HUES48 (cell line): Measurements from ENCODE around the gene ATP1A4.

Experiments
- H3K27ac ChIP-seq: one replicate; pipeline ENCODE4 v1.7.0; 2013; ENCODE audit warnings: low read depth, low read length, inconsistent platforms
- H3K27me3 ChIP-seq: 2 replicates; pipeline ENCODE4 v1.6.1; 2013; ENCODE audit warnings: mild to moderate bottlenecking, low read length; ENCODE audit not compliant: control insufficient read depth, insufficient read depth
- H3K36me3 ChIP-seq: 2 replicates; pipeline ENCODE4 v1.6.1; 2013; ENCODE audit warnings: low read length; ENCODE audit not compliant: control insufficient read depth, insufficient read depth
- H3K4me1 ChIP-seq: 2 replicates; pipeline ENCODE4 v1.6.1; 2013; ENCODE audit warnings: mild to moderate bottlenecking, low read length; ENCODE audit not compliant: control insufficient read depth, insufficient read depth
- H3K4me3 ChIP-seq: 2 replicates; pipeline ENCODE4 v1.5.1; 2013; ENCODE audit warnings: mild to moderate bottlenecking, low read depth, low read length
- H3K9ac ChIP-seq: 2 replicates; pipeline ENCODE4 v1.6.1; 2013; ENCODE audit warnings: mild to moderate bottlenecking, low read depth, low read length, moderate library complexity
- H3K9me3 ChIP-seq: 2 replicates; pipeline ENCODE4 v1.6.1; 2013; ENCODE audit warnings: low read length; ENCODE audit not compliant: control insufficient read depth, insufficient read depth

The ATP1A4 gene

GRCh38 chr1:160131803-160132565 lies 19.4 kb upstream of the ATP1A4 start:
- no peak overlapping the region for H3K27ac ChIP-seq
- H3K9me3 ChIP-seq: no peaks in the 10 kb centered on the region
- no peaks in the 10 kb centered on the region for H3K27me3 ChIP-seq
- H3K36me3 ChIP-seq: peaks cover 72% of the 10 kb centered on the region
- H3K4me1 ChIP-seq: no peaks in the 10 kb centered on the region
- H3K4me3 ChIP-seq: no peak overlapping the region
- H3K9ac ChIP-seq: no peak overlapping the region

- no peak overlapping the region for H3K9ac ChIP-seq
- peaks cover 63% of the 10 kb centered on the region for H3K36me3 ChIP-seq
- no peak overlapping the region for H3K27ac ChIP-seq
- H3K27me3 ChIP-seq: no peaks in the 10 kb centered on the region
- no peak overlapping the region for H3K4me3 ChIP-seq
- no peaks in the 10 kb centered on the region for H3K4me1 ChIP-seq
- H3K9me3 ChIP-seq: no peaks in the 10 kb centered on the region
Observed at GRCh38 chr1:160133990-160134770, 17.2 kb upstream of the ATP1A4 start.

DNA sequence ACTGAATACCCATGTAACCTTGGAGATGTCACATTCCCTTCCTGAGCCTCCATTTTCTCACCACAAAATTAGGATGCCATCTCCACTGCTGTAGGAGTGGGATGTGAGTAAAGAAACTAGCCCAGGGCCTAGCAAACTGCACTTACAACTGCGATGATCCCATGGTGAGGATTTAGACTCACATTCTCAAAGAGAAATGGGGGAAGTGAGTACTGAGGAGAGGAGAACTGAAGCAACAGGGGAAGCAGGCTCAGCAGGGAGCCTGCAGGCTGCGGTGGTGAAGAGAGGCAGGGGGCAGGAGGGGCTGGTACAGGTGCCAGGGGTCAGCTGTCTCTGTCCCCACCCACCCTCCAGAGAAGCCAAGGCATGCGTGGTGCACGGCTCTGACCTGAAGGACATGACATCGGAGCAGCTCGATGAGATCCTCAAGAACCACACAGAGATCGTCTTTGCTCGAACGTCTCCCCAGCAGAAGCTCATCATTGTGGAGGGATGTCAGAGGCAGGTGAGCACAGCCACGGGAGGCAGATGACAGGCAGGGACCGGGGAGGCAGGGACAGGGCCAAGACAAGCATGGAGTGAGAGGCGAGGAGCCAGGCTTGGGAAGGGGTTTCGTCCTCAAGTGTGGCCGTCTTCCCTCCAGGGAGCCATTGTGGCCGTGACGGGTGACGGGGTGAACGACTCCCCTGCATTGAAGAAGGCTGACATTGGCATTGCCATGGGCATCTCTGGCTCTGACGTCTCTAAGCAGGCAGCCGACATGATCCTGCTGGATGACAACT lies 16.4 kb upstream of the ATP1A4 start:
- peaks cover 58% of the 10 kb centered on the region for H3K36me3 ChIP-seq
- no peak overlapping the region for H3K27ac ChIP-seq
- no peak overlapping the region for H3K9ac ChIP-seq
- no peak overlapping the region for H3K4me3 ChIP-seq
- H3K9me3 ChIP-seq: no peaks in the 10 kb centered on the region
- no peaks in the 10 kb centered on the region for H3K27me3 ChIP-seq
- H3K4me1 ChIP-seq: no peaks in the 10 kb centered on the region

GRCh38 chr1:160136121-160136925 lies 15.1 kb upstream of the ATP1A4 start:
- Histone ChIP-seq H3K4me1 (no peaks in the 10 kb centered on the region), H3K27me3 (no peaks in the 10 kb centered on the region), H3K4me3 (no peak overlapping the region), H3K36me3 (peaks cover 46% of the 10 kb centered on the region), H3K27ac (no peak overlapping the region), H3K9me3 (no peaks in the 10 kb centered on the region), H3K9ac (no peak overlapping the region)

- Histone ChIP-seq H3K36me3 (peaks cover 46% of the 10 kb centered on the region), H3K9ac (no peak overlapping the region), H3K4me3 (no peak overlapping the region)
Observed at GRCh38 chr1:160136926-160137200, 14.5 kb upstream of the ATP1A4 start.

DNA sequence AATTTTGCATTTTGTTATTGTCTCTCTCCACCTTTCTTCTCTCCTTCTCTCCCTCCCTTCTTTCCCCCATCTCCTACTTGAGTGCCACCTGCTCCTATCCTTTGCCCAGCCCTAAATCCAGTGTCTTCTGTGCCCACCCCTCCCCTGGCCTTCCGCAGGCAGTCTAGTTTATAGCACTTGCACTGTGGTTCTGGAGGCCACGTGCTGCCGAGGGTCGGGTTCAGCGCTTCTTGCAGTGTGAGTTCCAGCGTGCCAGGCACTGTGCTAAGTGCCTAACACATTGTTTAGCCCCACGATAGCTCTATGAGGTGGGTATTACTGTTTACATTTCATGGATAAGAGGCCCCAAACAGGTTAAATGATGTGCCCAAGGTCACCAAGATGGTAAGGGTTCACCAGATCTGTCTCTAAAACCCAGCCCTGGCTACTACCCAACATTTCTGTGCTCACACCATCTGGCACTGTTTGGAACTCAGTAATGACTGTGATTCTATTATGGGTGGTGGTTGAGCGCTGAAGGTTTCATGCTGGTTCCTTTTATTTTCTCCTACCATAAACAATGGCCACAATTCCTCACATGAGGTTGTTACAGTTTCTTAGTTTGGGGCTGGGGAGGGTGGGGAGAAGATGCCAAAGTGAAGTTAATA lies 14.1 kb upstream of the ATP1A4 start:
- Histone ChIP-seq H3K9ac (no peak overlapping the region), H3K4me1 (no peaks in the 10 kb centered on the region), H3K9me3 (no peaks in the 10 kb centered on the region), H3K36me3 (peaks cover 47% of the 10 kb centered on the region), H3K27me3 (no peaks in the 10 kb centered on the region), H3K4me3 (no peak overlapping the region), H3K27ac (no peak overlapping the region)

More at GRCh38 chr1:160136926-160137200, 14.5 kb upstream of the ATP1A4 start:
- no peak overlapping the region for H3K27ac ChIP-seq
- no peaks in the 10 kb centered on the region for H3K4me1 ChIP-seq
- H3K9me3 ChIP-seq: no peaks in the 10 kb centered on the region
- no peaks in the 10 kb centered on the region for H3K27me3 ChIP-seq

DNA sequence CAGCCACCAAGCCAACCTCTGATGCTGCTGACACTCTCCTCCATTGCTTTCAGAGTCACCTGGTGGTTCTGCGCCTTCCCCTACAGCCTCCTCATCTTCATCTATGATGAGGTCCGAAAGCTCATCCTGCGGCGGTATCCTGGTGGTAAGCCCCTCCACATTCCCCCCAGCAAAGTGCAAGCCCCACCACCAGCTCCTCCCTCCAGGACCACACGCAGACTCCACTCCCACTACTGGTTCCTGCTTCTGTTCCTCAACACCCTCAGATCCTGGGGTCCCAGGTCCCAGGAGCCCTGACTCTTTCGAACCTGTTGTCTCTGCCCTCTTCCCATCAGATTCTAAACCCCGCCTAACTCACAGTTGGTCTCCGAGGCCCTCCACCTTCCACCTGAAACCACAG lies 11.6 kb upstream of the ATP1A4 start:
- H3K27me3 ChIP-seq: no peaks in the 10 kb centered on the region
- no peak overlapping the region for H3K27ac ChIP-seq
- no peaks in the 10 kb centered on the region for H3K9me3 ChIP-seq
- peaks cover 40% of the 10 kb centered on the region for H3K36me3 ChIP-seq
- peaks cover 2% of the 10 kb centered on the region; the same call in 1 of the 2 replicates for H3K4me1 ChIP-seq
- H3K9ac ChIP-seq: no peak overlapping the region
- no peak overlapping the region for H3K4me3 ChIP-seq

DNA sequence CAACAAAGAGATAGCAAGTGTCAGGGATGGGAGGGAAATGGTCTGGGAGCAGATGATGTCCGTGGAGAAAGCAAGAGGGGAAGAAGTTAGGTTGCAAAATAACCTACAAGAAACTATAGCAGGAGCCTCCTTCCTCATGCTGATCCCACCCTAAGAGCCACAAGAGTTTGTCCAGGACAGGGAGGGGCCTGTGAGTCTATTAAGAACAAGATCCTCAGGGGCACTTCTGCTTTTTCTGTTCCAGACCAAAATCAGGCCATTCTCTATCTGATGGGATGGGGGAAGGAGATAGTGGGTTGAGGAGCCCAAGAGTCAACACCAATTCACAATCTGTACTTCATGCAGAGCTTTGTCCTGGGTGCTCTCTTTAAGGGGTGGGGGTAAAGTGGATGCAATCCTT lies 7.7 kb upstream of the ATP1A4 start:
- no peak overlapping the region for H3K27ac ChIP-seq
- no peaks in the 10 kb centered on the region for H3K9me3 ChIP-seq
- H3K27me3 ChIP-seq: no peaks in the 10 kb centered on the region
- H3K4me1 ChIP-seq: peaks cover 5% of the 10 kb centered on the region; the same call in 1 of the 2 replicates
- no peak overlapping the region for H3K4me3 ChIP-seq
- no peak overlapping the region for H3K9ac ChIP-seq
- peaks cover 11% of the 10 kb centered on the region for H3K36me3 ChIP-seq

DNA sequence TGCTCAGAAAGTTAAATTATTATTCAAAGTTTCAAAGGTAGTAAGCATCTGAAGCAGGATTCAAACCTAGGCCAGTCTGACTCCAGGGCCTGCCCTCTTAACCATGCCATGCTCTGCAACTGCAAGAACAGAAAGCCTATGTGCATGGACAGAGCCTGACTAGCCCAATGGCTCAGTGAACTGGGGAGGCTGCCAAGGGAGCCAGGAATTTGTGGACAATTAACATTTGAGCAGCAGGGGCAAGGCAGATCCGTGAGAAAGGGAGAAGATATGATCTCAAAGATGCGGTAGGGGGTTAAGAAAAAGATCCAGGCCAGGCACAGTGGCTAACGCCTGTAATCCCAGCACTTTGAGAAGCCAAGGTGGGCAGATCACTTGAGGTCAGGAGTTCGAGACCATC lies 6.5 kb upstream of the ATP1A4 start:
- Histone ChIP-seq H3K36me3 (peaks cover 7% of the 10 kb centered on the region), H3K4me1 (peaks cover 5% of the 10 kb centered on the region; the same call in 1 of the 2 replicates), H3K9ac (no peak overlapping the region), H3K27ac (no peak overlapping the region), H3K9me3 (no peaks in the 10 kb centered on the region), H3K27me3 (no peaks in the 10 kb centered on the region), H3K4me3 (no peak overlapping the region)

- H3K36me3 ChIP-seq: peaks cover 7% of the 10 kb centered on the region; the same call in 1 of the 2 replicates
- H3K27ac ChIP-seq: no peak overlapping the region
- H3K4me3 ChIP-seq: no peak overlapping the region
- H3K27me3 ChIP-seq: no peaks in the 10 kb centered on the region
- no peaks in the 10 kb centered on the region for H3K9me3 ChIP-seq
- H3K4me1 ChIP-seq: peaks cover 5% of the 10 kb centered on the region; the same call in 1 of the 2 replicates
- no peak overlapping the region for H3K9ac ChIP-seq
Observed at GRCh38 chr1:160146107-160146506, 5.3 kb upstream of the ATP1A4 start.
